CD1c-positive myeloid dendritic cell (primary cell): ENCODE data around the gene RPL7A.
"Not testable (repeated sequence)": the region's sequence is repeated elsewhere in the genome, so short reads cannot be mapped to it uniquely, and the experiment has no call there.

Experiments used
- DNase-seq: peaks from one replicate; pipeline ENCODE4 v3.0.0-alpha.2; 2016; ENCODE audit errors: extremely low spot score

The RPL7A gene

GRCh38 chr9:133368249-133368881 is 20.3 kb downstream of the RPL7A start:
- no peak for DNase-seq

GRCh38 chr9:133369422-133369821 is 21.4 kb downstream of the RPL7A start:
- no peak for DNase-seq

GRCh38 chr9:133369933-133370332 is 21.9 kb downstream of the RPL7A start:
- no peak for DNase-seq

GRCh38 chr9:133370685-133371084 is 22.7 kb downstream of the RPL7A start:
- DNase-seq = no peak

GRCh38 chr9:133371261-133371711 is 23.3 kb downstream of the RPL7A start:
- DNase-seq = peak; percentile 19

- DNase-seq = no peak
These were observed 24.1 kb downstream of the RPL7A start for GRCh38 chr9:133372144-133372543.

- peak; percentile 38 for DNase-seq
These were observed 26.6 kb downstream of the RPL7A start for GRCh38 chr9:133374612-133375115.

- peak; percentile 45 for DNase-seq
These were observed 27.2 kb downstream of the RPL7A start for GRCh38 chr9:133375116-133375723.

GRCh38 chr9:133375724-133376654 is 28.0 kb downstream of the RPL7A start, which contains the start of the genes STKLD1 and SURF4:
Gene STKLD1 (plus strand): TSS chr9:133376366. CDS start chr9:133376474, 108 bp downstream.
Gene SURF4 (minus strand): TSS chr9:133376060. CDS start chr9:133375969, 91 bp downstream.
- peak; percentile 98 for DNase-seq

- not testable (repeated sequence) for DNase-seq
These were observed 29.3 kb downstream of the RPL7A start for GRCh38 chr9:133377280-133377679.

- no peak for DNase-seq
These were observed 29.8 kb downstream of the RPL7A start for GRCh38 chr9:133377721-133378216.

- no peak for DNase-seq
These were observed 30.5 kb downstream of the RPL7A start for GRCh38 chr9:133378408-133378962.

- no peak for DNase-seq
These were observed 31.4 kb downstream of the RPL7A start for GRCh38 chr9:133379153-133380086.

GRCh38 chr9:133380734-133381133 is 32.7 kb downstream of the RPL7A start:
- no peak for DNase-seq

GRCh38 chr9:133382507-133383141 is 34.6 kb downstream of the RPL7A start:
- no peak for DNase-seq

- no peak for DNase-seq
These were observed 35.4 kb downstream of the RPL7A start for GRCh38 chr9:133383438-133383837.

- DNase-seq = no peak
These were observed 36.8 kb downstream of the RPL7A start for GRCh38 chr9:133384736-133385321.

GRCh38 chr9:133385452-133385851 is 37.4 kb downstream of the RPL7A start:
- no peak for DNase-seq

- DNase-seq = no peak
These were observed 38.3 kb downstream of the RPL7A start for GRCh38 chr9:133386338-133386737.

GRCh38 chr9:133387680-133388079 is 39.7 kb downstream of the RPL7A start:
- no peak for DNase-seq
